ENCODE measurements around the gene PDE9A. TPM values are rescaled to one million over a fixed set of nuclear protein-coding genes. Genes with fewer than 3 reads are reported as not detected.

PDE9A gene
- total RNA-seq, 2 experiments from 2014 or later: 7.5 to 8.6 TPM

- H3K36me3 Mint-ChIP-seq: no peaks in the 10 kb centered on the region
- POLR2A ChIA-PET: no interaction called here
- no peak for DNase-seq
- H3K27me3 Mint-ChIP-seq: no peaks in the 10 kb centered on the region
- H3K9me3 Mint-ChIP-seq: no peaks in the 10 kb centered on the region
- intact Hi-C loops (cut with micrococcal nuclease): no loop called here
- CTCF ChIA-PET: no interaction called here
- H3K4me1 Mint-ChIP-seq (ENCODE audit: low read depth): peaks cover 19% of the 10 kb centered on the region
- no peak overlapping the region for H3K4me3 Mint-ChIP-seq
- no peak overlapping the region for H3K27ac Mint-ChIP-seq
These were observed 85.9 kb downstream of the PDE9A start for GRCh38 chr21:42739061-42739931.

- Mint-ChIP-seq H3K9me3 (no peaks in the 10 kb centered on the region), H3K4me1 (ENCODE audit: low read depth) (peaks cover 16% of the 10 kb centered on the region), H3K27ac (no peak overlapping the region), H3K36me3 (no peaks in the 10 kb centered on the region), H3K27me3 (no peaks in the 10 kb centered on the region), H3K4me3 (no peak overlapping the region)
- CTCF ChIA-PET: no interaction called here
- no peak for DNase-seq
- POLR2A ChIA-PET: no interaction called here
- intact Hi-C loops (cut with micrococcal nuclease): no loop called here
These were observed 87.0 kb downstream of the PDE9A start for GRCh38 chr21:42740405-42740909.

- no peaks in the 10 kb centered on the region for H3K36me3 Mint-ChIP-seq
- ChIA-PET CTCF (no interaction called here), POLR2A (no interaction called here)
- no peaks in the 10 kb centered on the region for H3K27me3 Mint-ChIP-seq
- no peak overlapping the region for H3K27ac Mint-ChIP-seq
- H3K9me3 Mint-ChIP-seq: no peaks in the 10 kb centered on the region
- H3K4me3 Mint-ChIP-seq: no peak overlapping the region
- H3K4me1 Mint-ChIP-seq (ENCODE audit: low read depth): peaks cover 18% of the 10 kb centered on the region
- DNase-seq: no peak
- intact Hi-C loops (cut with micrococcal nuclease): no loop called here
These were observed 87.6 kb downstream of the PDE9A start for GRCh38 chr21:42741066-42741465.

GRCh38 chr21:42744520-42745445 is 91.4 kb downstream of the PDE9A start:
- intact Hi-C loops (cut with micrococcal nuclease): no loop called here
- DNase-seq: no peak
- Mint-ChIP-seq H3K4me1 (ENCODE audit: low read depth) (peaks cover 16% of the 10 kb centered on the region), H3K27ac (no peak overlapping the region), H3K36me3 (no peaks in the 10 kb centered on the region), H3K4me3 (no peak overlapping the region), H3K27me3 (no peaks in the 10 kb centered on the region), H3K9me3 (no peaks in the 10 kb centered on the region)
- CTCF ChIA-PET: no interaction called here
- POLR2A ChIA-PET: no interaction called here

- H3K36me3 Mint-ChIP-seq: no peaks in the 10 kb centered on the region
- no peak overlapping the region for H3K4me3 Mint-ChIP-seq
- H3K27ac Mint-ChIP-seq: no peak overlapping the region
- ChIA-PET CTCF (no interaction called here), POLR2A (no interaction called here)
- no peaks in the 10 kb centered on the region for H3K27me3 Mint-ChIP-seq
- no peak for DNase-seq
- no peaks in the 10 kb centered on the region for H3K9me3 Mint-ChIP-seq
- H3K4me1 Mint-ChIP-seq (ENCODE audit: low read depth): peaks cover 16% of the 10 kb centered on the region
- intact Hi-C loops (cut with micrococcal nuclease): no loop called here
These were observed 92.3 kb downstream of the PDE9A start for GRCh38 chr21:42745511-42746239.

GRCh38 chr21:42746240-42746592 is 92.8 kb downstream of the PDE9A start:
- intact Hi-C loops (cut with micrococcal nuclease): no loop called here
- POLR2A ChIA-PET: no interaction called here
- Mint-ChIP-seq H3K9me3 (no peaks in the 10 kb centered on the region), H3K27ac (peak overlapping the region; percentile 79), H3K4me1 (ENCODE audit: low read depth) (peaks cover 16% of the 10 kb centered on the region), H3K36me3 (no peaks in the 10 kb centered on the region), H3K4me3 (no peak overlapping the region), H3K27me3 (no peaks in the 10 kb centered on the region)
- no peak for DNase-seq
- CTCF ChIA-PET: no interaction called here

GRCh38 chr21:42746593-42747275 is 93.3 kb downstream of the PDE9A start:
- no peaks in the 10 kb centered on the region for H3K36me3 Mint-ChIP-seq
- peaks cover 16% of the 10 kb centered on the region for H3K4me1 Mint-ChIP-seq (ENCODE audit: low read depth)
- H3K27ac Mint-ChIP-seq: peak overlapping the region; percentile 79
- peak overlapping the region; percentile 31 for H3K4me3 Mint-ChIP-seq
- ChIA-PET POLR2A (no interaction called here), CTCF (interaction anchor here (0.6 to 1.3 kb wide), 4 partner anchors 13 to 154 kb away, joined by 3 to 4 read pairs (median 3); partner anchors contain the start of gene PDE9A)
- DNase-seq: peak; percentile 55
- no peaks in the 10 kb centered on the region for H3K27me3 Mint-ChIP-seq
- no peaks in the 10 kb centered on the region for H3K9me3 Mint-ChIP-seq
- intact Hi-C loops (cut with micrococcal nuclease): no loop called here

GRCh38 chr21:42747276-42747701 is 93.9 kb downstream of the PDE9A start:
- no peaks in the 10 kb centered on the region for H3K27me3 Mint-ChIP-seq
- peak overlapping the region; percentile 79 for H3K27ac Mint-ChIP-seq
- no peak for DNase-seq
- H3K4me3 Mint-ChIP-seq: no peak overlapping the region
- no peaks in the 10 kb centered on the region for H3K36me3 Mint-ChIP-seq
- intact Hi-C loops (cut with micrococcal nuclease): no loop called here
- H3K4me1 Mint-ChIP-seq (ENCODE audit: low read depth): peaks cover 16% of the 10 kb centered on the region
- CTCF ChIA-PET: interaction anchor here (0.6 to 1.3 kb wide), 4 partner anchors 12 to 154 kb away, joined by 3 to 4 read pairs (median 3); partner anchors contain the start of gene PDE9A
- no peaks in the 10 kb centered on the region for H3K9me3 Mint-ChIP-seq
- POLR2A ChIA-PET: no interaction called here

- Mint-ChIP-seq H3K36me3 (no peaks in the 10 kb centered on the region), H3K9me3 (no peaks in the 10 kb centered on the region), H3K4me1 (ENCODE audit: low read depth) (peaks cover 16% of the 10 kb centered on the region), H3K27ac (no peak overlapping the region), H3K27me3 (no peaks in the 10 kb centered on the region), H3K4me3 (no peak overlapping the region)
- DNase-seq: no peak
- intact Hi-C loops (cut with micrococcal nuclease): no loop called here
- ChIA-PET CTCF (interaction anchor here (0.6 to 1.3 kb wide), 3 partner anchors 70 to 155 kb away, joined by 3 read pairs; partner anchors contain the start of gene PDE9A), POLR2A (no interaction called here)
These were observed 94.4 kb downstream of the PDE9A start for GRCh38 chr21:42747746-42748351.

GRCh38 chr21:42748620-42749176 is 95.3 kb downstream of the PDE9A start:
- H3K27ac Mint-ChIP-seq: no peak overlapping the region
- peaks cover 16% of the 10 kb centered on the region for H3K4me1 Mint-ChIP-seq (ENCODE audit: low read depth)
- intact Hi-C loops (cut with micrococcal nuclease): no loop called here
- H3K4me3 Mint-ChIP-seq: no peak overlapping the region
- no peaks in the 10 kb centered on the region for H3K27me3 Mint-ChIP-seq
- DNase-seq: no peak
- H3K36me3 Mint-ChIP-seq: no peaks in the 10 kb centered on the region
- POLR2A ChIA-PET: no interaction called here
- CTCF ChIA-PET: no interaction called here
- no peaks in the 10 kb centered on the region for H3K9me3 Mint-ChIP-seq

Data from activated CD4-positive, alpha-beta memory T cell treated with anti-CD3 and anti-CD28 coated beads for 36 hours (primary cell).